GM10847 (cell line): Measurements from ENCODE around the gene ATP10B.

ENCODE experiments used
- POLR2A ChIP-seq: IDR thresholded peaks from 2 replicates; pipeline ENCODE4 v1.6.1; 2011; ENCODE audit not compliant: insufficient read length; ENCODE audit errors: extremely low read depth

The ATP10B gene

DNA sequence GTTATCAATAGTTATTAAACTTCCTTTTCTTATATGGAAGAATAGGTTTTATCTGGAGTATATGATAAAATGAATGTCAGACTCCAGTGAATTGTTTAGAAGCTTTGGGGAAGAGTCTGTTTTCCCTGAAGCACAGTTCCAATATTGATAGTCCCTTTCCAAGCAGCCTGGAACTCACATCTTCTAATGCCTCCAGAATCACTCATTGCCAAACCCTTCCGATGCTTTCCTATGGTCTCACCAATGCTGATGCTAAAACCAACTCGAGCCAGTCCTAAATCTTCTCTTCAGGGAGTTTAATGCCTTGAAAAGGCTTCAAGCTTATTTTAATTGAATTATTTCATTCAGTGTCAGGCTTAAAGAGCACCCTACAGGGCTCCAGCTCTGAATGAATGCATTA is 309.2 kb downstream of the ATP10B start:
- no peak for TF ChIP-seq POLR2A

- no peak for TF ChIP-seq POLR2A
Measured at GRCh38 chr5:160542281-160542680, 309.7 kb downstream of the ATP10B start.

- TF ChIP-seq POLR2A = no peak
Measured at GRCh38 chr5:160539431-160539830, 312.6 kb downstream of the ATP10B start.

DNA sequence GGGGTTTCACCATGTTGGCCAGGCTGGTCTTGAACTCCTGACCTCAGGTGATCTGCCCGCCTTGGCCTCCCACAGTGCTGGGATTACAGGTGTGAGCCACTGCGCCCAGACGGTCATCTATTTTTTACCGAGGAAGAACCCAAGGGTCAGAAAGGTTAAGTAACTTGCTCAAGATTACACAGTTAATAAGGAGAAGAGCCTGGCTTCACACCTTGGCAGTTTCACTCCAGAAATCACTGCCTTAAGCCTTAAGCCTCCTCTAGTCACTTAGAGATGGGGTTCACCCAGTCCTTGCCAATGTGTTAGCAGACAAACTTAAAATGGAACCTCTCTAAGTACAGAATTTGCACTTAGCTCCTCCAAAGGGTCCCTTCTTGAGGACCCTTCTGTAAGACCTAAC is 314.1 kb downstream of the ATP10B start:
- no peak for TF ChIP-seq POLR2A

DNA sequence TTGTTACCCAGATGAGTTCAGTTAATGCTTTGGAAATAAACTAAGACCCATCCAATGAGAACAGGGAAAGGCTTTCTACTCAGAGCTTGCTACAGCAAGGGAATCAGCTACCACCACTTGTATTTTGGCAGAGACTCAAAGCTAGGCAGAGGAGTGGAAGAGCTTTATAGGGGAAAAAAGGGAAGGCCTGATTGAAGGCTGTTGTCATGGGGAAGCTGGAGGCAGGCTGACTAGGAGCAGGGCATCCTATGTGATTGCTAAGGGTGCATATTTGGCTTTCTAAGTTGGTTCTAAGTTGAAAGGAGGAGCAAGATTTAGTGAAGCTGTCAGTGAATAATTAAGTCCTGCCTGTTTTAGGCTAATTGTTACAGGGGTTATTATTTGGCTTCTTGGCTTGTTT is 314.9 kb downstream of the ATP10B start:
- TF ChIP-seq POLR2A = no peak

- no peak for TF ChIP-seq POLR2A
Measured at GRCh38 chr5:160534914-160535313, 317.1 kb downstream of the ATP10B start.

DNA sequence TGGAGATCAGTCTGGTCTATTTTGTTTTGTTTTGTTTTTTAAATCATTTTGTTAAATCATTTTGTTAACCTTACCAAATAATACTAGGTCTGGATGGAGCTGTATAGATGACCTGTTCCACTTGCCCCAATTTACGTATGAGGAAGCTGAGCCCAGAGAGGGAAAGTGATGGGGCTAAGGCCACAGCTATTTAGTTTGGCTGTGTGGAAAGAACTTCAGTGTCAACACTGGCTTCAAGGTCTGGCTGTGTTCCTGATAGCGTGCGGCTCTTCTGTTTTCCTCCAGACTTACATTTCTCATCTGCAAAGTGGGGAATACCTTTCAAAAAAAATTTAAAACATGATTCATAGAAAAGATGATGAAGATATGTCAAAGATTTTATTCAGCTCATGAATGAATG is 317.9 kb downstream of the ATP10B start:
- TF ChIP-seq POLR2A = no peak

DNA sequence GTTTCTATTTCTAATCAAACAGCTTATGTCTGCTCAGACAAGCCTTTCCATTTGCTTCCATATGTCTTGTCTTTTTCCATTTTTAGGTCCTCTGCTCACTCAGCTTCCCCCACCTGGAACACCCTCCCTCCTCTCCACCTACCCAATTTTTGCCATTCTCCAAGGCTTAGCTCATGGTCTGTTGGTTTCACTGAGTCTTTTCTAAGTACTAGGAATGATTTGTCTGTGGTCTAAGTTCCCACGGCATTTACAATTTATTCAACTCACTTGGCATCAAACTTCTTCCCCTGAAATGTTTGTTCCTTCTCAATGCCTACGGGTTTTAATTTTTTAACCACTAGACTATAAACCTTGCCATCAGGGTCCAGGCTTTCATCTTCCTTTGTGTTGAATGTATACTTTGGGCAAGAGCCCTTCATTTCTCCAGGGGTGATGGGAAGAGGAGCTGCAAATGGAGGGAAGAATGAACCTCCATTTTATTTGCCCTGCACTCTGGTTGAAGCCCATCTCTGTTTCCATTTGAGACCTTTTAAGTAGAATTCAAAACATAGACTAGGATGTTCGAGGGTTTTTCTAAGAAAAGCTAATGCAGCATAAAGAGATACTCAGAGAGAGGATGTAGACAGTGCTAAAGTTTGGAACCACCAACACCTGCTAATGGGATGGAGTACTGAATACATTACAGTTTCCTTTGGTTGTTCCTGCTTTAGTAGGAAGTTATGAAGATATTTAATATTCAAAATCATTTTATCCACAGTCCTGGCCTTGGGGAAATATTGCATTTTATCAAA is 326.3 kb downstream of the ATP10B start:
- TF ChIP-seq POLR2A = no peak

GRCh38 chr5:160524827-160525226 is 327.2 kb downstream of the ATP10B start:
- TF ChIP-seq POLR2A = no peak

- no peak for TF ChIP-seq POLR2A
Measured at GRCh38 chr5:160523502-160524163, 328.4 kb downstream of the ATP10B start.

- no peak for TF ChIP-seq POLR2A
Measured at GRCh38 chr5:160521392-160521663, 330.7 kb downstream of the ATP10B start.

- TF ChIP-seq POLR2A = no peak
Measured at GRCh38 chr5:160520609-160521391, 331.2 kb downstream of the ATP10B start.

DNA sequence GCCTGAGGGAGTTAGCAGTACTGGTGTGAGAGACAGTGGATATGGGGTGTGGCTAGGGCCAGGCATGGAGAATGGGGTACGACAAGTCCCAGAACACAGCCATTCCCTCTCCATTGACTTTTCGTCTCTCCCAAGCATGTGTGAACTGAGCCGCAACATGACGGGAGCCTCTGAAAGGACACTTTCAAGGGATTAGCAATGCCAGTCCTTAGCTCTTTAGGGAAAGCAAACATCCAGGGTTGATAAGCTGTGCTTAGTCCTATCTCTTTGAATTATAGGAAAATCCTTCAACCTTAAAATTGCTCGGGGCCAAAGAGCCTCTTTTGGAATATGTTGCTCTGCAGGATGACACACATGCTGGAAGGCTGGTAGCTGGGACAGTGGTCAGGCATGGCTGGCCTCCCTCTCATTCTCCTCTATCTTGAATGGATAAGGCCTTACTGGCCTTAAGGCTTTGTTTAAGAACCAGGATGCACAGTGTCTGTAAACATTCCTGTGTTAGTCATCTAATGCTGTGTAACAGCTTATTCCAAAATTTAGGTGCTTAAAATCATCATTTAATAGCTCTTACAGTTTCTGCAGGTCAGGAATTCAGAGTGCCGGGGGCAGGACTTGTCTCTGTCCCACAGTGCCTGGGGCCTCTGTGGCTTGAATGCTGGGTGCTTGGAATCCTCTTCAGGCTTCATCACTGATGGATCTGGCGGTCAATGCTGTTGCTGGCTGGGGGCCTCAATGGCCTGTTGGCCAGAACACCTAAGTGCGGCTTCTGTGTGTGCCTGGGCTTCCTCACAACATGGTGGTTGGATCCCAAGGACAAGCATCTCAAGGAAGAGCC is 335.1 kb downstream of the ATP10B start:
- no peak for TF ChIP-seq POLR2A

- TF ChIP-seq POLR2A = no peak
Measured at GRCh38 chr5:160514866-160515265, 337.1 kb downstream of the ATP10B start.

GRCh38 chr5:160514191-160514590 is 337.8 kb downstream of the ATP10B start:
- no peak for TF ChIP-seq POLR2A
